H9 (cell line): ENCODE results near the gene VSIG8. TPM values are rescaled to one million over a fixed set of nuclear protein-coding genes. Genes with fewer than 3 reads are reported as not detected.

ENCODE experiments used
- DNase-seq: peaks from one replicate; pipeline ENCODE4 v3.0.0-alpha.2; 2017
- H2AFZ ChIP-seq: one replicate; pipeline ENCODE4 v1.6.1; 2013; ENCODE audit warnings: mild to moderate bottlenecking, low read length, control low read depth, moderate library complexity
- H2AK5ac ChIP-seq: 2 replicates; pipeline ENCODE4 v1.6.1; 2013; ENCODE audit warnings: low read length, control low read depth, mixed read lengths; ENCODE audit not compliant: insufficient read length
- H2BK120ac ChIP-seq: one replicate; pipeline ENCODE4 v1.6.1; 2013; ENCODE audit warnings: low read depth, mild to moderate bottlenecking, low read length, control low read depth, inconsistent platforms; ENCODE audit not compliant: poor library complexity, severe bottlenecking
- H2BK12ac ChIP-seq: 2 replicates; pipeline ENCODE4 v1.6.1; 2013; ENCODE audit warnings: low read length, control low read depth, mixed read lengths, low read depth; ENCODE audit not compliant: insufficient read length
- H2BK15ac ChIP-seq: 2 replicates; pipeline ENCODE4 v1.6.1; 2013; ENCODE audit warnings: low read depth, low read length, control low read depth
- H2BK20ac ChIP-seq: one replicate; pipeline ENCODE4 v1.6.1; 2013; ENCODE audit warnings: low read depth, mild to moderate bottlenecking, low read length, control low read depth, inconsistent platforms; ENCODE audit not compliant: poor library complexity, severe bottlenecking
- H2BK5ac ChIP-seq: 2 replicates; pipeline ENCODE4 v1.6.1; 2013; ENCODE audit warnings: low read length, control low read depth, mixed read lengths; ENCODE audit not compliant: insufficient read length
- H3K14ac ChIP-seq: 2 replicates; pipeline ENCODE4 v1.6.1; 2013; ENCODE audit warnings: low read length, control low read depth; ENCODE audit not compliant: insufficient read depth
- H3K18ac ChIP-seq: 2 replicates; pipeline ENCODE4 v1.6.1; 2013; ENCODE audit warnings: low read depth, mild to moderate bottlenecking, mixed read lengths, low read length, control low read depth; ENCODE audit not compliant: insufficient read length
- H3K23ac ChIP-seq: 2 replicates; pipeline ENCODE4 v1.6.1; 2013; ENCODE audit warnings: low read length, control low read depth, mixed read lengths, low read depth; ENCODE audit not compliant: insufficient read length
- H3K23me2 ChIP-seq: 2 replicates; pipeline ENCODE4 v1.6.1; 2013; ENCODE audit warnings: low read depth, mild to moderate bottlenecking, mixed read lengths, low read length, control low read depth; ENCODE audit not compliant: insufficient read length, poor library complexity, severe bottlenecking
- H3K27ac ChIP-seq: 2 replicates; pipeline ENCODE4 v1.5.1; 2013; ENCODE audit warnings: low read length, control low read depth, mixed read lengths, low read depth; ENCODE audit not compliant: insufficient read length
- H3K27me3 ChIP-seq: 2 replicates; pipeline ENCODE4 v1.6.1; 2013; ENCODE audit warnings: low read length, control low read depth, inconsistent platforms; ENCODE audit not compliant: insufficient read depth
- H3K4ac ChIP-seq: 2 replicates; pipeline ENCODE4 v1.6.1; 2013; ENCODE audit warnings: low read depth, mild to moderate bottlenecking, control low read depth, inconsistent platforms, low read length, moderate library complexity
- H3K4me1 ChIP-seq: 2 replicates; pipeline ENCODE4 v1.6.1; 2013; ENCODE audit warnings: low read length, control low read depth, inconsistent platforms; ENCODE audit not compliant: insufficient read depth
- H3K4me2 ChIP-seq: 2 replicates; pipeline ENCODE4 v1.6.1; 2013; ENCODE audit warnings: low read length, control low read depth, mixed read lengths; ENCODE audit not compliant: insufficient read length, insufficient read depth
- H3K56ac ChIP-seq: 2 replicates; pipeline ENCODE4 v1.6.1; 2013; ENCODE audit warnings: low read depth, mild to moderate bottlenecking, mixed read lengths, low read length, control low read depth; ENCODE audit not compliant: insufficient read length
- H3K79me1 ChIP-seq: 2 replicates; pipeline ENCODE4 v1.6.1; 2013; ENCODE audit warnings: low read depth, mild to moderate bottlenecking, moderate library complexity, low read length, control low read depth, inconsistent platforms; ENCODE audit not compliant: insufficient read depth, poor library complexity, severe bottlenecking
- H3K79me2 ChIP-seq: 2 replicates; pipeline ENCODE4 v1.6.1; 2013; ENCODE audit warnings: low read length, control low read depth, inconsistent platforms; ENCODE audit not compliant: insufficient read depth
- H3K9ac ChIP-seq: 2 replicates; pipeline ENCODE4 v1.6.1; 2013; ENCODE audit warnings: low read length, control low read depth, mixed read lengths; ENCODE audit not compliant: insufficient read length; ENCODE audit errors: extremely low read depth
- H3K9me3 ChIP-seq: one replicate; pipeline ENCODE4 v1.6.1; 2013; ENCODE audit warnings: low read depth, low read length, inconsistent platforms; ENCODE audit not compliant: control insufficient read depth
- H3T11ph ChIP-seq: one replicate; pipeline ENCODE4 v1.6.1; 2013; ENCODE audit warnings: mild to moderate bottlenecking, low read length, control low read depth, inconsistent platforms
- H4K20me1 ChIP-seq: one replicate; pipeline ENCODE4 v1.6.1; 2013; ENCODE audit not compliant: control insufficient read depth, insufficient read length, insufficient read depth
- H4K5ac ChIP-seq: 2 replicates; pipeline ENCODE4 v1.6.1; 2013; ENCODE audit warnings: low read depth, mild to moderate bottlenecking, mixed read lengths, low read length, control low read depth; ENCODE audit not compliant: insufficient read length
- H4K8ac ChIP-seq: replicated peaks from 2 replicates; pipeline ENCODE4 v1.6.1; 2013; ENCODE audit warnings: low read length, control low read depth, mixed read lengths, low read depth; ENCODE audit not compliant: insufficient read length
- H4K91ac ChIP-seq: 2 replicates; pipeline ENCODE4 v1.6.1; 2013; ENCODE audit warnings: low read depth, mild to moderate bottlenecking, moderate library complexity, mixed read lengths, low read length, control low read depth; ENCODE audit not compliant: insufficient read length
- H3K27ac Mint-ChIP-seq, 3 experiments: 2 replicates in 2 of 3; 3 replicates in 1 of 3; pipeline ENCODE4 v1.8.0; 2020 to 2021; ENCODE audit warnings: mixed read lengths in 3 of 3, mild to moderate bottlenecking in 1 of 3, moderate library complexity in 1 of 3
- H3K27me3 Mint-ChIP-seq: 2 replicates; pipeline ENCODE4 v1.8.0; 2021; ENCODE audit warnings: low read depth, mild to moderate bottlenecking, moderate library complexity, mixed read lengths
- H3K36me3 Mint-ChIP-seq, 3 experiments: 2 replicates in 2 of 3; 3 replicates in 1 of 3; pipeline ENCODE4 v1.8.0; 2020 to 2021; ENCODE audit warnings: low read depth in 3 of 3, mixed read lengths in 3 of 3; ENCODE audit not compliant: insufficient read depth in 1 of 3
- H3K4me1 Mint-ChIP-seq, 2 experiments: 2 replicates each; pipeline ENCODE4 v1.8.0; 2020; ENCODE audit warnings: mixed read lengths in 2 of 2
- H3K4me3 Mint-ChIP-seq, 2 experiments: 2 replicates in 1 of 2; 3 replicates in 1 of 2; pipeline ENCODE4 v1.8.0; 2020 to 2021; ENCODE audit warnings: mild to moderate bottlenecking in 2 of 2, mixed read lengths in 2 of 2, moderate library complexity in 1 of 2
- H3K9me3 Mint-ChIP-seq, 2 experiments: 2 replicates in 1 of 2; 3 replicates in 1 of 2; pipeline ENCODE4 v1.8.0; 2020; ENCODE audit warnings: mild to moderate bottlenecking in 2 of 2, mixed read lengths in 2 of 2, moderate library complexity in 1 of 2
- WGBS: extraction: QIAGEN DNeasy Blood & Tissue Kit; methylation state at CpG from one replicate; pipeline ENCODE4 v1.1.7; 2013; ENCODE audit warnings: missing lambda C conversion rate, low lambda C conversion rate, mixed read lengths; ENCODE audit not compliant: insufficient read length; ENCODE audit errors: extremely low coverage; 5-methylcytosine and 5-hydroxymethylcytosine counted together
- total RNA-seq: library from RNA; stranded (reverse); gene quantifications from 2 replicates; pipeline ENCODE4 v1.2.1, GENCODE V29; 2021
- TF ChIP-seq, protein P1 (sequence below): fragments of 200-600 bp; sonication (generic); conservative IDR thresholded peaks from 3 replicates; pipeline ENCODE4 v1.8.0; 2021; ENCODE audit warnings: antibody characterized with exemption, mild to moderate bottlenecking

Gene VSIG8
- total RNA-seq, 1 experiment from 2014 or later, result not detected

DNA sequence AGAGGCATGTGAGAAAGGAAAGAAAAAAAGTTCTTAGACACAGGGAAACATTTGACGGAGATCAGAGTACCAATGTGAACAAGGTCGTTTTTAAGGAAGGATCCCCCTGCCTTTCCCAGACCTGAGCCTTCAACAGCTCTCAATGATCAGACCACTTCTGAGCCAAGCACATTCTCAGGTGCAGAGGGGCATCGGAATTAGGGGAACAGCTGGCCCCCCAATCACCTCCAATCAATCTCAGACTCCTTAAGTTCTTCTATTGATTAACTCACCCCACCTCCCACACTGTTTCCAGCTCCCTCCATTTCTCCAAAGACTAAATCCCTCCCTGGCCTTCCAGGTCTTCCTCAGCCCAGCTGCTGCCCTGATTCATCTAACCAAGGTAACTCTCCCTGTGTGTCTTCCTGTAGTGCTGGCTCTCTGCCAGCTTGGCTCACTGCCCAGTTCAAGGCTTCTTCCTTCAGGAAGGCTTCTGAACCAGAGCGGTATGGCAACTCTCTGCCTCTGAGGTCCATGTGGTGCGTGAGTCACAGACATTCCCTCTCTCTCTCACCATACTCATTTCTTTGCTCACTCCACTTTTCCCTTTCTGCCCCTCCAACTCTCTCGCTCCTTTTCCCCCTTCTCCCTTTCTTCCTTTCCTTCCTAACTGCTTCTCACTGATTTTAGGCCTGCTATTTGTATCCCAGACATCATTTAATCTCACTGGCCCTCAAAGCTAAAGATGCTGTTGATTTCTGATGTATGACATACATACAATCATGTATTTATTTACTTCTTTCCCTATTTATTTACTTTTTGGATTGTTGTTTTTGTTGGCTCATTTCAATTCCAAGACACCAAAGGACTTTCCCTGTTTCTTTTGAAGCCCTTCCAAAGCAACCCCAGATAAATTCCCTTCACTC is 19.4 kb upstream of the VSIG8 start:
- H3K4me1 ChIP-seq, result no peaks in the 10 kb centered on the region
- H3K56ac ChIP-seq, result no peak overlapping the region
- Mint-ChIP-seq H3K27ac (no peak overlapping the region), H3K9me3 (no peaks in the 10 kb centered on the region), H3K36me3 (no peaks in the 10 kb centered on the region), H3K27me3 (no peaks in the 10 kb centered on the region; the same call in none of the 2 replicates), H3K4me3 (no peak overlapping the region), H3K4me1 (no peaks in the 10 kb centered on the region)
- no peak overlapping the region for H3K27ac ChIP-seq
- no peak overlapping the region for H3K18ac ChIP-seq
- no peak overlapping the region for H2BK12ac ChIP-seq
- WGBS, result no CpG with 5 or more reads among the region's 6 CpGs
- H2AFZ ChIP-seq, result no peak overlapping the region
- no peak overlapping the region for H4K91ac ChIP-seq
- H2BK15ac ChIP-seq, result no peak overlapping the region
- no peaks in the 10 kb centered on the region for H4K20me1 ChIP-seq
- no peak overlapping the region for H4K8ac ChIP-seq
- no peak for DNase-seq
- no peak overlapping the region for H3K9ac ChIP-seq
- H3K4me2 ChIP-seq, result no peak overlapping the region
- H3K4ac ChIP-seq, result no peak overlapping the region
- no peak overlapping the region for H3K23ac ChIP-seq
- H3K27me3 ChIP-seq, result no peaks in the 10 kb centered on the region
- no peak overlapping the region for H4K5ac ChIP-seq
- no peak overlapping the region for H2BK20ac ChIP-seq
- no peak overlapping the region for H2BK5ac ChIP-seq
- no peaks in the 10 kb centered on the region for H3K23me2 ChIP-seq
- H3K9me3 ChIP-seq, result no peaks in the 10 kb centered on the region
- no peak overlapping the region for H2AK5ac ChIP-seq
- no peak overlapping the region for H3T11ph ChIP-seq
- H2BK120ac ChIP-seq, result no peak overlapping the region
- no peaks in the 10 kb centered on the region for H3K79me2 ChIP-seq
- TF ChIP-seq, protein P1, sequence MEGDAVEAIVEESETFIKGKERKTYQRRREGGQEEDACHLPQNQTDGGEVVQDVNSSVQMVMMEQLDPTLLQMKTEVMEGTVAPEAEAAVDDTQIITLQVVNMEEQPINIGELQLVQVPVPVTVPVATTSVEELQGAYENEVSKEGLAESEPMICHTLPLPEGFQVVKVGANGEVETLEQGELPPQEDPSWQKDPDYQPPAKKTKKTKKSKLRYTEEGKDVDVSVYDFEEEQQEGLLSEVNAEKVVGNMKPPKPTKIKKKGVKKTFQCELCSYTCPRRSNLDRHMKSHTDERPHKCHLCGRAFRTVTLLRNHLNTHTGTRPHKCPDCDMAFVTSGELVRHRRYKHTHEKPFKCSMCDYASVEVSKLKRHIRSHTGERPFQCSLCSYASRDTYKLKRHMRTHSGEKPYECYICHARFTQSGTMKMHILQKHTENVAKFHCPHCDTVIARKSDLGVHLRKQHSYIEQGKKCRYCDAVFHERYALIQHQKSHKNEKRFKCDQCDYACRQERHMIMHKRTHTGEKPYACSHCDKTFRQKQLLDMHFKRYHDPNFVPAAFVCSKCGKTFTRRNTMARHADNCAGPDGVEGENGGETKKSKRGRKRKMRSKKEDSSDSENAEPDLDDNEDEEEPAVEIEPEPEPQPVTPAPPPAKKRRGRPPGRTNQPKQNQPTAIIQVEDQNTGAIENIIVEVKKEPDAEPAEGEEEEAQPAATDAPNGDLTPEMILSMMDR, result no peak
- no peak overlapping the region; the same call in 1 of the 2 replicates for H3K14ac ChIP-seq
- H3K79me1 ChIP-seq, result no peaks in the 10 kb centered on the region
